Natural killer cell treated with Interleukin-12 subunit alpha and Interleukin-12 subunit beta and Interleukin-15 and Interleukin-18, amount 100 ng/mL, for 72 hours (primary cell): ENCODE results near the gene PPFIA1. TPM values are rescaled to one million over a fixed set of nuclear protein-coding genes. Genes with fewer than 3 reads are reported as not detected.

Experiments used
- ATAC-seq, 2 donors: fragments of 150-1000 bp; cut with Tn5 transposase in 1 of 2; sonication (Bioruptor Pico), chemical (Tn5 transposase) in 1 of 2; 2 replicates each; pipeline ENCODE4 v1.10.0; 2021
- DNase-seq: peaks from one replicate; pipeline ENCODE4 v3.0.0; 2022; ENCODE audit warnings: low spot score
- H3K27ac Mint-ChIP-seq, 2 donors: 1 replicate in 1 of 2; 2 replicates in 1 of 2; pipeline ENCODE4 v1.8.0; 2022; ENCODE audit warnings: mixed read lengths in 2 of 2, mild to moderate bottlenecking in 1 of 2, moderate library complexity in 1 of 2
- H3K27me3 Mint-ChIP-seq, 2 donors: 1 replicate in 1 of 2; 2 replicates in 1 of 2; pipeline ENCODE4 v1.8.0; 2022; ENCODE audit warnings: mixed read lengths in 2 of 2
- H3K36me3 Mint-ChIP-seq: one replicate; pipeline ENCODE4 v1.8.0; 2022; ENCODE audit warnings: mixed read lengths
- H3K4me1 Mint-ChIP-seq, 2 donors: 1 replicate in 1 of 2; 2 replicates in 1 of 2; pipeline ENCODE4 v1.8.0; 2022; ENCODE audit warnings: low read depth in 2 of 2, mixed read lengths in 2 of 2, mild to moderate bottlenecking in 1 of 2
- H3K4me3 Mint-ChIP-seq: one replicate; pipeline ENCODE4 v1.8.0; 2022; ENCODE audit warnings: mixed read lengths
- H3K9me3 Mint-ChIP-seq: 2 replicates; pipeline ENCODE4 v1.8.0; 2022; ENCODE audit warnings: mixed read lengths
- total RNA-seq, 2 donors: library from RNA; stranded (reverse); gene quantifications; one replicate each; pipeline ENCODE4 v1.2.3, GENCODE V29; 2022

PPFIA1 gene
- total RNA-seq, 2 donors from 2014 or later, result 43.4 to 60.0 TPM

DNA sequence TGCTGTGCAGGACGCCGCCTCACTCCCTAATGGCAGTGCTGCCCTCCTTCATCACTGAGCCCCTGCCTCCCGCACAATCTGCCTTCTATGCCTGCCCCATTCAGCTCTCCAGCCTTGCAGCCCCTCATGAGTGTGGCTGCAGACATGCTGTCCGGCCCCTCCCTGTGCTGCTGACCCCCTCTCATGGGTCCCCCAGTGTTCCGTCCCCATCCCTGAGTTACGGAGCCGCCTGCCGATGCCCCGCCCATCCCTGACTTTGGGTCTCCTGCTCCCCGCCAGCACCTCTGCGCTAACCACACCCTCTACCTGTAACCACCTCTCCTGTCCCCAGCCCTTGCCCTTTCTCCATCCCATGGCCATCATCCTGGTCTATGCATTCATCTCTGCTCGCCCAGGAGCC is 161.1 kb downstream of the PPFIA1 start:
- Mint-ChIP-seq H3K36me3 (no peaks in the 10 kb centered on the region), H3K9me3 (no peaks in the 10 kb centered on the region), H3K27me3 (peaks cover 44 to 46% of the 10 kb centered on the region in 2 donors), H3K4me1 (peaks cover 6 to 19% of the 10 kb centered on the region in 2 donors), H3K27ac (no peak overlapping the region), H3K4me3 (no peak overlapping the region)
- no peak for ATAC-seq
- no peak for DNase-seq

DNA sequence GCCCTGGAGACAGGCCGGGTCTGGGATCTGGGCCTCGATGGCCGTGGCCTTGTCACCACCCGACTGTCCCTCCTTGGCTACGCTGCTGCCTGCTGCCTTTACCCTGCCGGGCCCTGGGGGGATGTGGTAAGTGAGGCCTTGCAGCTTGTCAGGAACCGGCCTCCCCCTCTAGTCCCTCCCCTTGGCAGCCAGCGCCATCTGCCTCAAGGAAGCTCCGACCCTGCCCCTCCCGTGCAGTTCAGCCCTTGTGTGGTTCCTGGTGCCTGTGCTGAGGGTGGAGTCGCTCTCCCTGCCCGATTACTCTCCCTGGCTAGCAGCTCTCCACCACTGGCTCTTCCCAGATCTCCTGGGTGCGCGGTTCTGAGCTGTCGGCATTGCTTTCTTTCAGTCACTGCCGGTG is 161.6 kb downstream of the PPFIA1 start:
- Mint-ChIP-seq H3K27me3 (peaks cover 44 to 46% of the 10 kb centered on the region in 2 donors), H3K4me3 (no peak overlapping the region), H3K4me1 (peaks cover 6 to 19% of the 10 kb centered on the region in 2 donors), H3K9me3 (no peaks in the 10 kb centered on the region), H3K36me3 (no peaks in the 10 kb centered on the region), H3K27ac (no peak overlapping the region)
- DNase-seq, result no peak
- no peak for ATAC-seq

DNA sequence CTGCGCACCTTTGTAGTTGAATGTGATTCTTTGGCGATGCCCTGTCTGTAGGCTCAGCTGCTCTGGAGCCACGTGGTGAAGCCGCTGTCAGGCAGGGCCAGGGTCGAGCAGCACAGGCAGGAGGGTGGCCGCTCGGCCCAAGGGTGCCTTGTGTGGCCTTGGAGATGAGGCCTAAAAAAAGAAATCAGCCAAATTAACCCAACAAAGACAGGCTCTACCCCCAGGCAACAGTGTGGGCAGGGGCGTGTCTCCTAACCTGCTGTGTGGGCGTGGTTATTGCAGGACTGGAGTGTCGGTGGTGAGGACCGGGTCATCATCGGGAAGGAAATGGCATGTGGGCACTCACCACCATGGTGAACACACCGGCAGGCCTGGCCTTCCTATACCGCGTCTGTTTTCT is 162.1 kb downstream of the PPFIA1 start:
- H3K4me3 Mint-ChIP-seq, result no peak overlapping the region
- H3K27ac Mint-ChIP-seq, result no peak overlapping the region
- peaks cover 40 to 44% of the 10 kb centered on the region in 2 donors for H3K27me3 Mint-ChIP-seq
- H3K9me3 Mint-ChIP-seq, result no peaks in the 10 kb centered on the region
- peaks cover 6 to 19% of the 10 kb centered on the region in 2 donors for H3K4me1 Mint-ChIP-seq
- H3K36me3 Mint-ChIP-seq, result no peaks in the 10 kb centered on the region
- ATAC-seq (no peak), DNase-seq (no peak)

DNA sequence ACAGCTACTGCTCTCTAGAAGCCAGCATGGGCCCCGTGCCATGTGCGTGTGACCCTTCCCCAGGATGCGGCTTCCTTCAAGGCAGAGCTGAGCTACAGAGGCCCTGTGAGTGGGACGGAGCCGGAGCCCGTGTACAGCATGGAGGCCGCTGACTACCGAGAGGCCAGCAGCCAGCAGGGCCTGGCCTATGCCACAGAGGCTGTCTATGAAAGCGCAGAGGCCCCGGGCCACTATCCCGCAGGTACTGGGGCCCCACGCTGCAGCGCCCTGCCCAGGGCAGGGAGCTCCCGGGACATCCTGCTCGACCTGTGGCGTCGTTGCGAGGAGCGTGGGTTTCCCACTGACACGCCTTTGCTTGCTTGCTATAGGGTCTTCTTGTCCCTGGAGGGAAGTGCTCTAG is 162.5 kb downstream of the PPFIA1 start:
- ATAC-seq, result no peak
- Mint-ChIP-seq H3K36me3 (no peaks in the 10 kb centered on the region), H3K4me1 (peaks cover 6 to 19% of the 10 kb centered on the region in 2 donors)

DNA sequence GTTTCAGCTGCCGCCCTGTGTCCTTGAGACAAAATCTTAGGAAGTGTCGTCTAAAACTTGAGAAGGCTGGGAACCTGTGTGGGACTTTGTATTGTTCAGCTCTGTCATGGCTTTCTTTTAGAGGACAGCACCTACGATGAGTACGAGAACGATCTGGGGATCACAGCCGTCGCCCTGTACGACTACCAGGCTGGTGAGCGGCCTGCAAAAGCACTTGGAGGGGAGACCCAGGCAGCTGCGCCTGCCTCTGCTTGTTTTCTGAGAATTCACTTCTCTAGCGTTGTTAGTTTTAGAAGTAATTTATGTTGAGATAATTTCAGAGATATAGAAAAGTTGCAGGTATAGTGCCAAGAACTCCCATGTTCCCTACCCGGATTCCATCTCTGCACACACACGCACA is 163.0 kb downstream of the PPFIA1 start:
- Mint-ChIP-seq H3K4me3 (no peak overlapping the region), H3K36me3 (no peaks in the 10 kb centered on the region), H3K27me3 (peaks cover 40 to 46% of the 10 kb centered on the region in 2 donors), H3K9me3 (no peaks in the 10 kb centered on the region), H3K27ac (no peak overlapping the region), H3K4me1 (peaks cover 6 to 19% of the 10 kb centered on the region in 2 donors)
- DNase-seq, result no peak
- no peak for ATAC-seq

More for the DNA sequence above, 162.5 kb downstream of the PPFIA1 start:
- no peaks in the 10 kb centered on the region for H3K9me3 Mint-ChIP-seq
- peaks cover 39 to 46% of the 10 kb centered on the region in 2 donors for H3K27me3 Mint-ChIP-seq
- H3K27ac Mint-ChIP-seq, result no peak overlapping the region
- no peak for DNase-seq
- H3K4me3 Mint-ChIP-seq, result no peak overlapping the region

Other genes with a start within 250 kb of the PPFIA1 start
- not detected for gene ANO1, start 192.4 kb upstream of the PPFIA1 start, total RNA-seq
- gene FADD, start 67.4 kb upstream of the PPFIA1 start, total RNA-seq, result 10 to 100 TPM; 30.9 to 32.3 TPM
- gene CTTN, start 127.8 kb downstream of the PPFIA1 start, total RNA-seq, result 1 to 10 TPM; 1.8 to 2.6 TPM